OCI-LY1 (cell line): ENCODE measurements around the gene DCTN2.
"Not testable (repeated sequence)": the region's sequence is repeated elsewhere in the genome, so short reads cannot be mapped to it uniquely, and the experiment has no call there.

Experiments
- H2AFZ ChIP-seq: fragments of 200-600 bp; sonication (generic), shearing (Covaris generic); 2 replicates; pipeline ENCODE4 v1.6.0; 2014; ENCODE audit warnings: antibody characterized with exemption, mild to moderate bottlenecking, low read length
- H3F3A ChIP-seq: fragments of 200-600 bp; sonication (generic), shearing (Covaris generic); 2 replicates; pipeline ENCODE4 v1.6.0; 2014; ENCODE audit warnings: mild to moderate bottlenecking, antibody characterized with exemption, low read length, moderate library complexity; ENCODE audit not compliant: insufficient read depth
- H3K27ac ChIP-seq: fragments of 200-600 bp; sonication (generic); 2 replicates; pipeline ENCODE4 v1.5.1; 2014; ENCODE audit warnings: low read length, mixed run types, mild to moderate bottlenecking, low read depth; ENCODE audit not compliant: poor library complexity, severe bottlenecking
- H3K27me3 ChIP-seq: fragments of 200-600 bp; sonication (generic); 2 replicates; pipeline ENCODE4 v1.6.0; 2014; ENCODE audit warnings: antibody characterized with exemption, mild to moderate bottlenecking, low read length, moderate library complexity; ENCODE audit not compliant: insufficient read depth
- H3K36me3 ChIP-seq: fragments of 200-600 bp; sonication (generic); 2 replicates; pipeline ENCODE4 v1.6.1; 2014; ENCODE audit warnings: mild to moderate bottlenecking, antibody characterized with exemption, low read length, moderate library complexity, mixed read lengths; ENCODE audit not compliant: insufficient read depth
- H3K4me1 ChIP-seq: fragments of 200-600 bp; sonication (generic); 2 replicates; pipeline ENCODE4 v1.5.1; 2014; ENCODE audit warnings: mild to moderate bottlenecking, low read length, moderate library complexity; ENCODE audit not compliant: insufficient read depth, severe bottlenecking
- H3K4me2 ChIP-seq: fragments of 200-600 bp; sonication (generic), shearing (Covaris generic); 2 replicates; pipeline ENCODE4 v1.6.1; 2014; ENCODE audit warnings: low read length
- H3K4me3 ChIP-seq: fragments of 200-600 bp; sonication (generic); 2 replicates; pipeline ENCODE4 v1.5.1; 2014; ENCODE audit warnings: low read length, low read depth, mild to moderate bottlenecking, mixed read lengths; ENCODE audit not compliant: poor library complexity, severe bottlenecking
- H3K79me2 ChIP-seq: fragments of 200-600 bp; shearing (Covaris generic); 2 replicates; pipeline ENCODE4 v1.6.1; 2016; ENCODE audit warnings: mixed run types, low read length, mixed read lengths; ENCODE audit not compliant: insufficient read depth
- H3K9ac ChIP-seq: fragments of 200-600 bp; sonication (generic), shearing (Covaris generic); 2 replicates; pipeline ENCODE4 v1.6.1; 2014; ENCODE audit warnings: mild to moderate bottlenecking, low read length, mixed read lengths
- H3K9me2 ChIP-seq: fragments of 200-600 bp; sonication (generic), shearing (Covaris generic); 2 replicates; pipeline ENCODE4 v1.6.1; 2014; ENCODE audit warnings: low read depth, mild to moderate bottlenecking, low read length, mixed read lengths
- H3K9me3 ChIP-seq: fragments of 200-600 bp; shearing (Covaris generic); 2 replicates; pipeline ENCODE4 v1.6.1; 2014; ENCODE audit warnings: low read length, mixed read lengths
- H4K20me1 ChIP-seq: fragments of 200-600 bp; sonication (generic), shearing (Covaris generic); 2 replicates; pipeline ENCODE4 v1.6.0; 2016; ENCODE audit warnings: mild to moderate bottlenecking, low read length; ENCODE audit not compliant: insufficient read depth
- EZH2 ChIP-seq: fragments of 200-600 bp; sonication (generic), shearing (Covaris generic); IDR thresholded peaks from 2 replicates; pipeline ENCODE4 v1.8.0; 2017; ENCODE audit warnings: borderline replicate concordance, mixed run types, mild to moderate bottlenecking, antibody characterized with exemption, low read length, moderate library complexity, mixed read lengths
- TF ChIP-seq, protein P1 (sequence below): fragments of 200-600 bp; sonication (generic), shearing (Covaris generic); IDR thresholded peaks from 2 replicates; pipeline ENCODE4 v1.5.1; 2017; ENCODE audit warnings: mild to moderate bottlenecking, antibody characterized with exemption, low read length, moderate library complexity, mixed read lengths

Gene DCTN2

DNA sequence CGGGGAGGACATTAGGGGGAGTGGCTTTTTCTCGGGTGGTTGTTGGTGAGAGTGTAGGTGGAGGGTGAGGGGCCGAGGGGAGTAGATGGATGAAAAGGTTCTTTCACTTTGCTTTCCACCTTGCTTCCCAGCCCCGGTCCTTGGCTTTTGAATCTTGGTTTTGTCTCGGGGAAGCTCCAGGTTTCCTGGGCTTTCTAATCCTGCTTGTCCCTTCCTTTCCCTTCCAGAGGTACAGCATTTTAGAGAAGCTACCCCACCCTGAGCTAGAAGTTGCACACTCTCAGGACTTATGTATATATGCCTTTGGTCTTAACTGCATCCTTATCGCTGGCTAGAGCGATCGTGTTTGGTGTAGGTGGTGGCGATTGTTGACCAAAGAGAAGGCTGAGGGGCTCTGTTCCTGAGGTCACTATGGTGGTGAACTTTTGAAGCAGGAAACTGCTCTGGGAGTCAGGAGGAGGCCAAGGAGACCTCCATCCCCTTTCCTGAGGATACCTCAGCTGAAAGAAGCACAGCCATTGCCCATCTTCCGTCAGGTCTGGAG is 44.9 kb upstream of the DCTN2 start:
- Histone ChIP-seq H3K79me2 (0 out of 2 replicates have a peak, but pooled peaks cover 6% of the 10 kb centered on the region), H3K27ac (no peak overlapping the region), H3F3A (no peaks in the 10 kb centered on the region), H3K36me3 (peaks cover 4% of the 10 kb centered on the region; the same call in 1 of the 2 replicates), H3K9ac (peak overlapping the region; percentile 87), H3K4me3 (peak overlapping the region; percentile 95), H3K9me3 (no peaks in the 10 kb centered on the region), H3K27me3 (no peaks in the 10 kb centered on the region), H3K4me1 (peaks cover 22% of the 10 kb centered on the region), H2AFZ (peak overlapping the region; percentile 19; the same call in 1 of the 2 replicates), H4K20me1 (no peaks in the 10 kb centered on the region), H3K4me2 (peak overlapping the region; percentile 98), H3K9me2 (no peaks in the 10 kb centered on the region)
- TF ChIP-seq, protein P1, sequence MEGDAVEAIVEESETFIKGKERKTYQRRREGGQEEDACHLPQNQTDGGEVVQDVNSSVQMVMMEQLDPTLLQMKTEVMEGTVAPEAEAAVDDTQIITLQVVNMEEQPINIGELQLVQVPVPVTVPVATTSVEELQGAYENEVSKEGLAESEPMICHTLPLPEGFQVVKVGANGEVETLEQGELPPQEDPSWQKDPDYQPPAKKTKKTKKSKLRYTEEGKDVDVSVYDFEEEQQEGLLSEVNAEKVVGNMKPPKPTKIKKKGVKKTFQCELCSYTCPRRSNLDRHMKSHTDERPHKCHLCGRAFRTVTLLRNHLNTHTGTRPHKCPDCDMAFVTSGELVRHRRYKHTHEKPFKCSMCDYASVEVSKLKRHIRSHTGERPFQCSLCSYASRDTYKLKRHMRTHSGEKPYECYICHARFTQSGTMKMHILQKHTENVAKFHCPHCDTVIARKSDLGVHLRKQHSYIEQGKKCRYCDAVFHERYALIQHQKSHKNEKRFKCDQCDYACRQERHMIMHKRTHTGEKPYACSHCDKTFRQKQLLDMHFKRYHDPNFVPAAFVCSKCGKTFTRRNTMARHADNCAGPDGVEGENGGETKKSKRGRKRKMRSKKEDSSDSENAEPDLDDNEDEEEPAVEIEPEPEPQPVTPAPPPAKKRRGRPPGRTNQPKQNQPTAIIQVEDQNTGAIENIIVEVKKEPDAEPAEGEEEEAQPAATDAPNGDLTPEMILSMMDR: no peak
- TF ChIP-seq EZH2: no peak

DNA sequence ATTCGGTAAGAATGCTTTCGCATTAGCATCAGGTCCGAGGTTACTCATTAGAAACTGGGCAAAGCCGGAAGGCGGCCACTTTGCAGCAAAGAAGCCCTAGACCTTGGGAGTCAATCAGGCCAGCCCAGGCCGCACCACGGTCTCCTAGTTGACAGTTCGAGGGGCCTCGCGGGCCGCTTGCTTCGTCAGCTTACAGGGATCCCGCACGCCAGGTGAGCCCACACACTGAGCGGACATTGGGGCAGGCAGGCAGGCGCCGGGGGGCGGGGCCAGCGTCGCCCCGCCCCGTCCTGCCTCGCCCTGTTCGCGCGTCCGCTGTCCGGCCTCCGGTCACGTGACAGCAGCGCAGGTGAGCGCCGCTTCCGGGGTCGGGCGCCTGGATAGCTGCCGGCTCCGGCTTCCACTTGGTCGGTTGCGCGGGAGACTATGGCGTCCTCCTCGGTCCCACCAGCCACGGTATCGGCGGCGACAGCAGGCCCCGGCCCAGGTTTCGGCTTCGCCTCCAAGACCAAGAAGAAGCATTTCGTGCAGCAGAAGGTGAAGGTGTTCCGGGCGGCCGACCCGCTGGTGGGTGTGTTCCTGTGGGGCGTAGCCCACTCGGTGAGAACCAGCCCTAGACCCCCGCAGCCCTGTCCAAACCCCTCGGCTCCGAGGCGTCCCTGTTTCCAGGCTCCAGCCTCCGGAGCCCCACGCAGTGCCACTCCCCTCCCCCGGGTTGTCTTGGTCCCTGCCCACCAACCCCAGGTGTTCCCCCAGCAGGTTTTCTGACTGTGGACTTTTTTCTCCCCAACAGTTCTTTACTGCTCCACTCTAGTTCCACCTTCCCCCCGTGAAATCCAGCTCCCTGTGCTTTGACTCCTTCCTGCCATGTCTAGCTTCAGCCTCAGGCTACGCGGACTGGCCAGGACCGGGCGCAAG is 44.1 kb upstream of the DCTN2 start, which contains the start of gene PIP4K2C:
PIP4K2C (plus strand) TSS at position 329 of the 918 bp plus-strand sequence; CDS start at position 427, 98 bp downstream.
- H3K4me2 ChIP-seq: peak within 1 kb of the TSS; percentile 98
- H3K27ac ChIP-seq: no peak within 1 kb of the TSS

DNA sequence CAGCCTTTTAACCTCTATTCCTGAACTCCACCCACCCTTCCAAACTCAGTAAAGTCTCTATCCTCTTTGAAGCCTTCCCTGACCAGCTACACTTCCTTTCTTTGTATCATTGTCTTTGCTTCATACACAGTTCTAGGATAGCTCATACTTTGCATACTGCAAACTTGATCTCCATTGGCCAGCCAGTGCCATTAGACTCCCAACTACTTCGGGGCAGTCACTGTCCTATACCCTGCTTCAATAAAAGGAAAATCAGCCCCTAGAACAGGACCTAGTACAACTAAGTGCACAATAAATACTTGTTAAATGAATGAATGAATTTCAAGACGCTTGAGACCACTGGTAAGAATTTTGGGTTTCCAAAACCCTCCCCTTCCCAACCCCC is 43.5 kb upstream of the DCTN2 start:
- Histone ChIP-seq H3K9ac (peak overlapping the region; percentile 87), H3K27ac (no peak overlapping the region), H4K20me1 (no peaks in the 10 kb centered on the region), H3K4me1 (peaks cover 22% of the 10 kb centered on the region), H3K79me2 (0 out of 2 replicates have a peak, but pooled peaks cover 6% of the 10 kb centered on the region), H2AFZ (peak overlapping the region; percentile 61), H3K27me3 (no peaks in the 10 kb centered on the region), H3K4me2 (peak overlapping the region; percentile 98), H3K9me2 (no peaks in the 10 kb centered on the region), H3F3A (no peaks in the 10 kb centered on the region), H3K36me3 (peaks cover 4% of the 10 kb centered on the region; the same call in 1 of the 2 replicates), H3K9me3 (no peaks in the 10 kb centered on the region), H3K4me3 (peak overlapping the region; percentile 95)
- no peak for TF ChIP-seq EZH2
- TF ChIP-seq, protein P1: no peak

More for the DNA sequence above, 44.1 kb upstream of the DCTN2 start, which contains the start of gene PIP4K2C:
- Histone ChIP-seq H3K9me2 (no peaks in the 10 kb centered on the region), H3K9me3 (no peaks in the 10 kb centered on the region), H3K36me3 (peaks cover 4% of the 10 kb centered on the region; the same call in 1 of the 2 replicates), H3K9ac (peak within 1 kb of the TSS; percentile 87), H3K79me2 (0 out of 2 replicates have a peak, but pooled peaks cover 6% of the 10 kb centered on the region), H4K20me1 (no peaks in the 10 kb centered on the region), H3K27me3 (no peaks in the 10 kb centered on the region), H2AFZ (peak within 1 kb of the TSS; percentile 61), H3K4me1 (peaks cover 22% of the 10 kb centered on the region), H3F3A (no peaks in the 10 kb centered on the region), H3K4me3 (peak within 1 kb of the TSS; percentile 95)
- no peak for TF ChIP-seq EZH2
- TF ChIP-seq, protein P1: no peak

DNA sequence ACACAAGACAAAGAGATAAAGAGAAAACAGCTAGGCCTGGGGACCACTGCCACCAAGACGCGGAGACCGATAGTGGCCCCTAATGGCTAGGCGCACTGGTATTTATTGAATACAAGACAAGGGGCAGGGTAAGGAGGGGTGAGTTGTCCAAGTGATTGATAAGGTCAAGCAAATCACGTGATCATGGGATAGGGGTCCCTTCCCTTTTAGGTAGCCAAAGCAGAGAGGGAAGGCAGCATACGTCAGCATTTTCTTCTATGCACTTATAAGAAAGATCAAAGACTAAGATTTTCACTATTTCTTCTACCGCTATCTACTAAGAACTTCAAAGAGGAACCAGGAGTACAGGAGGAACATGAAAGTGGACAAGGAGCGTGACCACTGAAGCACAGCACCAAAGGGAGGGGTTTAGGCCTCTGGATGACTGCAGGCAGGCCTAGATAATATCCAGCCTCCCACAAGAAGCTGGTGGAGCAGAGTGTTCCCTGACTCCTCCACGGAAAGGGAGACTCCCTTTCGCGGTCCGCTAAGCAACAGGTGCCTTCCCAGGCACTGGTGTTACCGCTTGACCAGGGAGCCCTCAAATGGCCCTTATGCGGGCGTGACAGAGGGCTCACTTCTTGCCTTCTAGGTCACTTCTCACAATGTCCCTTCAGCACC is 42.1 kb upstream of the DCTN2 start:
- not testable (repeated sequence) for H3K36me3 ChIP-seq, H3K4me2 ChIP-seq, H3K9me2 ChIP-seq, H3K27ac ChIP-seq, H3K79me2 ChIP-seq, H3K27me3 ChIP-seq, H3F3A ChIP-seq, H3K9ac ChIP-seq, H3K9me3 ChIP-seq, H4K20me1 ChIP-seq, H2AFZ ChIP-seq, H3K4me3 ChIP-seq
- H3K4me1 ChIP-seq: peaks cover 22% of the 10 kb centered on the region
